Epithelial cell of proximal tubule (primary cell): ENCODE results near the gene DBN1. TPM values are rescaled to one million over a fixed set of nuclear protein-coding genes. Genes with fewer than 3 reads are reported as not detected.

Experiments used
- DNase-seq: peaks from one replicate; pipeline ENCODE4 v3.0.0-alpha.2; 2011; ENCODE audit warnings: low read depth
- H3K4me3 ChIP-seq: 2 replicates; pipeline ENCODE4 v1.5.1; 2011; ENCODE audit warnings: low read depth, mild to moderate bottlenecking, low read length
- CTCF ChIP-seq: conservative IDR thresholded peaks from 2 replicates; pipeline ENCODE4 v1.5.1; 2012; ENCODE audit warnings: low read depth, mild to moderate bottlenecking, low read length
- total RNA-seq: library from RNA; depleted of rRNA; stranded (reverse); fragments of >200 nt; gene quantifications from 2 replicates; pipeline ENCODE4 v1.2.3, GENCODE V29; 2015

DBN1 gene
- total RNA-seq, 1 donor from 2014 or later: 471 TPM

GRCh38 chr5:177429248-177430040, 44.0 kb downstream of the DBN1 start:
- DNase-seq: no peak
- no peak overlapping the region for H3K4me3 ChIP-seq
- no peak for TF ChIP-seq CTCF

- H3K4me3 ChIP-seq: no peak overlapping the region
These were observed 44.7 kb downstream of the DBN1 start for GRCh38 chr5:177428574-177429217.

GRCh38 chr5:177427919-177428573, 45.4 kb downstream of the DBN1 start:
- no peak overlapping the region for H3K4me3 ChIP-seq
- TF ChIP-seq CTCF: no peak
- DNase-seq: no peak

More at GRCh38 chr5:177428574-177429217, 44.7 kb downstream of the DBN1 start:
- no peak for TF ChIP-seq CTCF
- no peak for DNase-seq

DNA sequence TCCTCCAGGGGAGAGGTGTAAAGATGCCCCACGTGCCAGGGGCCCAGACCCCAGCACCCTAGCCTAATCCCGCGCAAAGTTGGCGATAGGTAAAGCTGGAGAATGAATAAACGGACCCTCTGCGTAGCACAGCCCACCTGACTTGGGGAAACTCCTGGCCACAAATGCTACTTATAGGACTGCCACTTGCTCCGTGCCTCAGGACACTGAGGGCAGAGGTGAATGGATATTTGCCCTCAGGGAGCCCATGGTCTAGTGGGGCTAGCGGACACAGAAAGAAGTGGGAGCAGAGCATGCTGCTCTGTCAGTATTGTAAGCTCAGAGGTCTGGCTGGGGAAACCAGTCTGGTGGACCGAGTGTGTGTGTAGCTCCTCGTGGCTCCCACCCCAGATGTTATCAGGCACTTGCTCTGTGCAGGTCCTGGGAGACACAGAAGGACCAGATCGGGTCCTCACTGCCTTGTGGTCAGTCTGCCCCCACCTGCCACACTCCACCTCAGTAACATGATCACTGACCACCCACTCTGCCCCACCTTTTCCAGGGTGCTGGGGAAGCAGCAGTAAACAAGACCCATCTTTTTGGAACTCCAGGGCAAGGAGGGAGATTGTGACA, 46.1 kb downstream of the DBN1 start:
- DNase-seq: no peak

GRCh38 chr5:177426566-177427210, 46.7 kb downstream of the DBN1 start, which contains the start of gene GRK6:
GRK6 (plus strand) TSS chr5:177426676; CDS start chr5:177426846, 170 bp downstream.
- peak within 1 kb of the TSS; percentile 68 for H3K4me3 ChIP-seq
- no peak for DNase-seq
- no peak for TF ChIP-seq CTCF

More for the DNA sequence above, 46.1 kb downstream of the DBN1 start:
- TF ChIP-seq CTCF: no peak
- H3K4me3 ChIP-seq: peak overlapping the region; percentile 68

DNA sequence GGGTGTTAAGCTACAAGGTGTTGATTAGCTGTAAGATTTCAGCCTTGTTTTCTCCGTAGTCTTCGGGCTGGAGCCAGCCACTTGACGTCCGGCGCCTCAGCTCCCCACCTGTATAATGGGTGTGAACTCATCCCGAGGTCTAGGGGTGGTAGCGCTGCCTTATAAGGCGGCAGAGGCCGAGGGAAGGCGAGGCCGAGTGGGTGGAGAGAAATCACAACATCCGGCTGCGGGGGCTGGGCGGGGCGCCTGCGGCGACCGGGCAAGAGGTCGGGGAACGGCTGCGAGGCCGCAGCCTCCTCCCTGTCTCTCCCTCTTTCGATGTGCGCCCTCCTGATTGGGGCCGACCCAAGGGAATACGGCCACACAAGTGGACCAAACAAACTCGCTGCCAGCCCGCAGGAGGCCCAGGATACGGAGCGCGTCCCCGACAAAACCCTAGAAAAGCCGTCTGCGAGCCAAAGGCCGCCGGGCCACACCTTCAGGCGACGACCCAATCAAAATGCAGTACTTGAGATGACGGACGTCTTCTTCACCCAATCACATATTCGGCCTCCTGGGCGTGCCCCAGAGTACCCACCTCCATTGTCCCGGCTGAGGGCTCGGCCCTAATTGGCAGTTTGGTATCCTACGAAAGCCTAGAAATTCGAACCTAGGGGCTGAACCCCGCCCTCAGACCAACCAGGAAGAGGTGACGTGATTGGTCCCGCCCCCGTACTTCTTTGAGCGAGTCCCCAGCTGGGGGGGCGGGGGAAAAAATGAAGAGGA, 47.5 kb downstream of the DBN1 start:
- DNase-seq: peak; percentile 100
- TF ChIP-seq CTCF: no peak
- peak overlapping the region; percentile 52 for H3K4me3 ChIP-seq
